H1 (cell line): ENCODE measurements around the gene HERC5. TPM values are rescaled to one million over a fixed set of nuclear protein-coding genes. Genes with fewer than 3 reads are reported as not detected.

Experiments
- CTCF ChIA-PET: fragments of 300-600 bp; sonication (Branson Sonifier 250); formaldehyde crosslinking; loops from one replicate; lab custom pipeline; 2021; ENCODE audit not compliant: partially characterized antibody; lab: Charles Lee
- POLR2A ChIA-PET: fragments of 300-600 bp; sonication (Branson Sonifier 250); formaldehyde crosslinking; loops from one replicate; lab custom pipeline; 2021; ENCODE audit warnings: inconsistent platforms; ENCODE audit not compliant: partially characterized antibody; lab: Charles Lee
- DNase-seq, 2 experiments: peaks; one replicate each; pipeline versions ENCODE4 v3.0.0 to v3.0.0-alpha.2; 2010 to 2022; ENCODE audit warnings: low spot score in 2 of 2, low read depth in 1 of 2, mixed read lengths in 1 of 2
- FAIRE-seq: peaks from 2 replicates; lab custom pipeline; 2011; peaks lifted over from hg19 to GRCh38; lab: Jason Lieb, UNC
- H2AFZ ChIP-seq: 2 replicates; pipeline ENCODE4 v1.8.1; 2012; ENCODE audit warnings: low read length, inconsistent platforms
- H2AK5ac ChIP-seq: 2 replicates; pipeline ENCODE4 v1.6.1; 2013; ENCODE audit warnings: low read depth, low read length
- H2BK120ac ChIP-seq: replicated peaks from 2 replicates; pipeline ENCODE3; 2013; ENCODE audit warnings: low read depth, low read length, inconsistent platforms
- H2BK12ac ChIP-seq: 2 replicates; pipeline ENCODE4 v1.6.1; 2013; ENCODE audit warnings: low read depth, low read length
- H2BK15ac ChIP-seq: 2 replicates; pipeline ENCODE4 v1.6.1; 2013; ENCODE audit warnings: low read length
- H2BK20ac ChIP-seq: 2 replicates; pipeline ENCODE4 v1.6.1; 2013; ENCODE audit warnings: low read length
- H2BK5ac ChIP-seq: 2 replicates; pipeline ENCODE4 v1.6.1; 2013; ENCODE audit warnings: low read depth, low read length
- H3K14ac ChIP-seq: 2 replicates; pipeline ENCODE4 v1.6.1; 2013; ENCODE audit warnings: inconsistent platforms; ENCODE audit not compliant: insufficient read length
- H3K18ac ChIP-seq: 2 replicates; pipeline ENCODE4 v1.6.1; 2013; ENCODE audit warnings: low read length; ENCODE audit errors: extremely low read depth
- H3K23ac ChIP-seq: 2 replicates; pipeline ENCODE4 v1.6.1; 2013; ENCODE audit warnings: inconsistent platforms; ENCODE audit not compliant: insufficient read length
- H3K23me2 ChIP-seq: 2 replicates; pipeline ENCODE4 v1.6.1; 2013; ENCODE audit warnings: low read depth, low read length
- H3K27ac ChIP-seq: 2 replicates; pipeline ENCODE4 v1.6.1; 2011; ENCODE audit warnings: low read depth, low read length, inconsistent platforms
- H3K27me3 ChIP-seq, 4 experiments: replicated peaks in 1 of 4; 1 replicate in 1 of 4; 2 replicates in 3 of 4; pipeline versions ENCODE4 v1.6.1 to v1.8.1; 2011 to 2013; ENCODE audit warnings: low read length in 3 of 4, mild to moderate bottlenecking in 3 of 4, inconsistent platforms in 2 of 4, mixed read lengths in 2 of 4, moderate library complexity in 1 of 4; ENCODE audit not compliant: control insufficient read depth in 3 of 4, insufficient read depth in 3 of 4; ENCODE audit errors: extremely low read depth in 1 of 4
- H3K36me3 ChIP-seq, 4 experiments: 2 replicates each; pipeline versions ENCODE4 v1.6.1 to v1.8.1; 2011 to 2013; ENCODE audit warnings: mild to moderate bottlenecking in 4 of 4, low read length in 3 of 4, moderate library complexity in 2 of 4, control low read depth in 1 of 4, inconsistent platforms in 1 of 4; ENCODE audit not compliant: insufficient read depth in 4 of 4, control insufficient read depth in 2 of 4
- H3K4ac ChIP-seq: replicated peaks from 2 replicates; pipeline ENCODE3; 2013; ENCODE audit warnings: low read length, low read depth, mixed read lengths, inconsistent platforms; ENCODE audit not compliant: insufficient read length
- H3K4me1 ChIP-seq, 4 experiments: replicated peaks in 1 of 4; 1 replicate in 1 of 4; 2 replicates in 3 of 4; pipeline versions ENCODE4 v1.6.1 to v1.8.1; 2011 to 2013; ENCODE audit warnings: low read length in 3 of 4, inconsistent platforms in 2 of 4, mixed read lengths in 1 of 4; ENCODE audit not compliant: insufficient read depth in 4 of 4, control insufficient read depth in 3 of 4
- H3K4me2 ChIP-seq, 2 experiments: 2 replicates each; pipeline versions ENCODE4 v1.6.1 to v1.8.1; 2011 to 2013; ENCODE audit warnings: low read depth in 2 of 2, low read length in 2 of 2, control low read depth in 1 of 2, inconsistent platforms in 1 of 2, mild to moderate bottlenecking in 1 of 2; ENCODE audit not compliant: insufficient read depth in 1 of 2
- H3K4me3 ChIP-seq, 4 experiments: fragments of 200-600, 300-600 bp in 1 of 4; sonication (generic), shearing (Covaris generic), sonication (Bioruptor Twin) in 1 of 4; 2 replicates each; pipeline versions ENCODE4 v1.5.1 to v1.8.1; 2011 to 2016; ENCODE audit warnings: low read length in 4 of 4, low read depth in 3 of 4, control low read depth in 2 of 4, inconsistent platforms in 2 of 4, mild to moderate bottlenecking in 2 of 4, mixed read lengths in 1 of 4, moderate library complexity in 1 of 4; ENCODE audit not compliant: insufficient read depth in 2 of 4; ENCODE audit errors: extremely low read depth in 1 of 4
- H3K56ac ChIP-seq: replicated peaks from 2 replicates; pipeline ENCODE3; 2013; ENCODE audit warnings: low read depth, mild to moderate bottlenecking, mixed read lengths, low read length, inconsistent platforms; ENCODE audit not compliant: insufficient read length
- H3K79me1 ChIP-seq: 2 replicates; pipeline ENCODE4 v1.6.1; 2013; ENCODE audit warnings: low read depth, low read length, control low read depth
- H3K79me2 ChIP-seq, 2 experiments: 2 replicates each; pipeline versions ENCODE4 v1.6.1 to v1.8.1; 2012 to 2013; ENCODE audit warnings: low read length in 2 of 2, mild to moderate bottlenecking in 2 of 2, inconsistent platforms in 1 of 2; ENCODE audit not compliant: insufficient read depth in 2 of 2, control insufficient read depth in 1 of 2
- H3K9ac ChIP-seq, 4 experiments: replicated peaks in 1 of 4; 1 replicate in 1 of 4; 2 replicates in 3 of 4; pipeline versions ENCODE4 v1.6.1 to v1.8.1; 2011 to 2013; ENCODE audit warnings: low read depth in 3 of 4, low read length in 3 of 4, control low read depth in 2 of 4, mild to moderate bottlenecking in 2 of 4, moderate library complexity in 2 of 4, inconsistent platforms in 1 of 4; ENCODE audit errors: extremely low read depth in 1 of 4
- H3K9me3 ChIP-seq, 2 experiments: 2 replicates each; pipeline versions ENCODE4 v1.6.1 to v1.8.1; 2012 to 2013; ENCODE audit warnings: mild to moderate bottlenecking in 2 of 2, moderate library complexity in 2 of 2, control low read depth in 1 of 2, inconsistent platforms in 1 of 2, low read depth in 1 of 2, low read length in 1 of 2, mixed read lengths in 1 of 2; ENCODE audit not compliant: insufficient read depth in 2 of 2
- H4K20me1 ChIP-seq, 2 experiments: replicated peaks in 1 of 2; 2 replicates each; pipeline versions ENCODE3 to v1.8.1; 2011 to 2013; ENCODE audit warnings: inconsistent platforms in 2 of 2, low read length in 2 of 2, mild to moderate bottlenecking in 1 of 2; ENCODE audit not compliant: insufficient read depth in 2 of 2, control insufficient read depth in 1 of 2
- H4K5ac ChIP-seq: 2 replicates; pipeline ENCODE4 v1.6.1; 2013; ENCODE audit warnings: low read length, low read depth, mixed read lengths, inconsistent platforms; ENCODE audit not compliant: insufficient read length
- H4K8ac ChIP-seq: 2 replicates; pipeline ENCODE4 v1.8.0; 2013; ENCODE audit warnings: mild to moderate bottlenecking, moderate library complexity, low read length, inconsistent platforms; ENCODE audit not compliant: insufficient read depth; ENCODE audit errors: extremely low read depth
- H4K91ac ChIP-seq: replicated peaks from 2 replicates; pipeline ENCODE3; 2013; ENCODE audit warnings: low read length, mixed read lengths, inconsistent platforms; ENCODE audit not compliant: insufficient read length
- RAD21 ChIP-seq, 2 experiments: IDR thresholded peaks in 1 of 2; conservative IDR thresholded peaks in 1 of 2; 2 replicates each; pipeline ENCODE4 v1.6.1; 2011; ENCODE audit warnings: low read depth in 2 of 2, low read length in 2 of 2, improper control_type of control experiment in 1 of 2, inconsistent platforms in 1 of 2, mild to moderate bottlenecking in 1 of 2, moderate library complexity in 1 of 2
- SP2 ChIP-seq: IDR thresholded peaks from 2 replicates; pipeline ENCODE4 v1.6.1; 2012; ENCODE audit warnings: mild to moderate bottlenecking, low read length, inconsistent platforms
- ZNF274 ChIP-seq: IDR thresholded peaks from 2 replicates; pipeline ENCODE4 v1.7.0; 2012; ENCODE audit warnings: low read length, borderline replicate concordance; ENCODE audit errors: extremely low read depth
- WGBS, 2 experiments: shearing (Covaris generic) in 1 of 2; methylation state at CpG; one replicate each; pipeline versions ENCODE4 v1.1.6 to v1.1.7; 2013 to 2015; ENCODE audit warnings: low lambda C conversion rate in 2 of 2, mixed read lengths in 2 of 2, inconsistent platforms in 1 of 2, low coverage in 1 of 2, missing lambda C conversion rate in 1 of 2; ENCODE audit not compliant: insufficient replicate concordance in 2 of 2, insufficient coverage in 1 of 2, insufficient read length in 1 of 2; ENCODE audit errors: extremely low coverage in 1 of 2, missing lambda C conversion rate in 1 of 2; 5-methylcytosine and 5-hydroxymethylcytosine counted together
- polyA plus RNA-seq, 7 experiments: library from polyadenylated mRNA; depleted of rRNA in 3 of 7; stranded (reverse) in 5 of 7; unstranded in 2 of 7; fragments of >200 nt in 5 of 7; fragments of 200-250 nt in 2 of 7; gene quantifications; 1 replicate in 5 of 7; 2 replicates in 1 of 7; 4 replicates in 1 of 7; pipeline versions ENCODE4 v1.2.1 to v1.2.3, GENCODE V29; 2011 to 2013; ENCODE audit warnings: missing spikeins in 2 of 7, mixed read lengths in 2 of 7
- total RNA-seq: library from RNA; stranded (reverse); fragmentation: NEBNext Ultra II Directional; extraction: Animal tissue kit (Norgen Biotek cat#: 25700); gene quantifications from 2 replicates; pipeline ENCODE4 v1.2.1, GENCODE V29; 2021

Gene HERC5
- total and polyA plus RNA-seq, 2 of the 8 experiments (the other 6 are each of a cell fraction or from before 2014, with no cell fraction given), result 6.6 to 20.7 TPM

GRCh38 chr4:88526221-88526815 is 69.4 kb downstream of the HERC5 start:
- no peak overlapping the region for H2BK120ac ChIP-seq
- H3K79me2 ChIP-seq, result peaks cover 0 to 32% of the 10 kb centered on the region in 2 experiments; a peak in 3 of 4 replicates
- no peak overlapping the region; the same call in 1 of the 2 replicates for H2BK12ac ChIP-seq
- no peak overlapping the region for H3K14ac ChIP-seq
- no peak overlapping the region for H3K27ac ChIP-seq
- CTCF ChIA-PET, result interaction anchor here (0.7 to 5.2 kb wide), 10 partner anchors 9 to 191 kb away, joined by 3 to 32 read pairs (median 6); no protein-coding TSS in a partner anchor
- H3K4ac ChIP-seq, result no peak overlapping the region
- H4K20me1 ChIP-seq, result peaks cover 3% of the 10 kb centered on the region in 2 experiments
- peaks cover 0 to 6% (median 2%) of the 10 kb centered on the region in 4 experiments; a peak in 4 of 8 replicates for H3K36me3 ChIP-seq
- H2BK5ac ChIP-seq, result no peak overlapping the region
- no peak overlapping the region for H3K4me2 ChIP-seq
- no peak overlapping the region for H3K23ac ChIP-seq
- no peaks in the 10 kb centered on the region for H3K9me3 ChIP-seq
- no peak overlapping the region for H4K8ac ChIP-seq
- no peaks in the 10 kb centered on the region for H3K27me3 ChIP-seq
- 77% methylated on average over 1 of the region's 1 CpG; no CpG with 5 or more reads in 1 of the 2 experiments for WGBS, 2 experiments
- no peak overlapping the region for H3K4me3 ChIP-seq
- H3K9ac ChIP-seq, result no peak overlapping the region
- no peak overlapping the region for H3K56ac ChIP-seq
- no peak overlapping the region for H2BK20ac ChIP-seq
- H2BK15ac ChIP-seq, result no peak overlapping the region
- TF ChIP-seq RAD21 (IDR thresholded peaks at IDR 0.05 in 1 of 2, conservative IDR thresholded peaks at IDR 0.05 in 1 of 2; ENCODE audit: low read depth in 2 of 2, low read length in 2 of 2), result peak in 1 of 2 experiments; percentile 17; a peak in 2 of 4 replicates
- no peak for TF ChIP-seq ZNF274
- TF ChIP-seq SP2, result no peak
- H3K23me2 ChIP-seq, result no peaks in the 10 kb centered on the region
- FAIRE-seq, result no peak
- DNase-seq, result no peak
- peaks cover 3 to 5% (median 4%) of the 10 kb centered on the region in 4 experiments; a peak in 6 of 7 replicates for H3K4me1 ChIP-seq
- no peak overlapping the region for H2AFZ ChIP-seq
- no peak overlapping the region for H3K18ac ChIP-seq
- no peaks in the 10 kb centered on the region for H3K79me1 ChIP-seq
- no peak overlapping the region for H2AK5ac ChIP-seq
- POLR2A ChIA-PET, result no interaction called here
- no peak overlapping the region for H4K91ac ChIP-seq
- H4K5ac ChIP-seq, result no peak overlapping the region
